ENCODE measurements around the gene DGKB. TPM values are rescaled to one million over a fixed set of nuclear protein-coding genes. Genes with fewer than 3 reads are reported as not detected.

The DGKB gene
- total RNA-seq, 1 donor from 2014 or later = 0.72 TPM

DNA sequence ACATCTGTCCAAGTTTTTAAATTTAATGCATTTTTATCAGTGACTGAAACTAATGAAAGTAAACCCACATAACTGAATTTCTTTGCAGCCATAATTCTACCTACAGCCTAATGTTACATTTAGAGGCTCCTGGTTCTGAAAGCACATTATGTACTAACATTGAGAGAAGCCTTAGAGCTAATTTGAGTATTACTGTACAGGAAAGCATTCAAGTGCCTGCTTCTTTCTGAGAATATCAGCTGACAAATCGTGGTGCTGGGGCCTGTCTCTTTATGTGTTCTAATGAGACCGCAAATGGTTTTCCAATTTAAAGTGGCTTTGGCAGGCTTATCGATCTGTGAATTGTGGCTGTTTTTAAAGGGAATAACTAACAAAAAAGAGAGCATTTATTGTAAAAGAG is 32.3 kb upstream of the DGKB start:
- H3K4me1 Mint-ChIP-seq = no peaks in the 10 kb centered on the region
- TF ChIP-seq, protein P1, sequence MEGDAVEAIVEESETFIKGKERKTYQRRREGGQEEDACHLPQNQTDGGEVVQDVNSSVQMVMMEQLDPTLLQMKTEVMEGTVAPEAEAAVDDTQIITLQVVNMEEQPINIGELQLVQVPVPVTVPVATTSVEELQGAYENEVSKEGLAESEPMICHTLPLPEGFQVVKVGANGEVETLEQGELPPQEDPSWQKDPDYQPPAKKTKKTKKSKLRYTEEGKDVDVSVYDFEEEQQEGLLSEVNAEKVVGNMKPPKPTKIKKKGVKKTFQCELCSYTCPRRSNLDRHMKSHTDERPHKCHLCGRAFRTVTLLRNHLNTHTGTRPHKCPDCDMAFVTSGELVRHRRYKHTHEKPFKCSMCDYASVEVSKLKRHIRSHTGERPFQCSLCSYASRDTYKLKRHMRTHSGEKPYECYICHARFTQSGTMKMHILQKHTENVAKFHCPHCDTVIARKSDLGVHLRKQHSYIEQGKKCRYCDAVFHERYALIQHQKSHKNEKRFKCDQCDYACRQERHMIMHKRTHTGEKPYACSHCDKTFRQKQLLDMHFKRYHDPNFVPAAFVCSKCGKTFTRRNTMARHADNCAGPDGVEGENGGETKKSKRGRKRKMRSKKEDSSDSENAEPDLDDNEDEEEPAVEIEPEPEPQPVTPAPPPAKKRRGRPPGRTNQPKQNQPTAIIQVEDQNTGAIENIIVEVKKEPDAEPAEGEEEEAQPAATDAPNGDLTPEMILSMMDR (conservative IDR thresholded peaks at IDR 0.05) = no peak
- no peak overlapping the region for H3K4me3 Mint-ChIP-seq
- no peak overlapping the region for H3K27ac Mint-ChIP-seq (ENCODE audit: unreplicated experiment)
- H3K27me3 Mint-ChIP-seq (ENCODE audit: low read depth) = no peaks in the 10 kb centered on the region
- peaks cover 3% of the 10 kb centered on the region for H3K9me3 Mint-ChIP-seq
- DNase-seq (ENCODE audit: low read depth, low spot score) = no peak
- peaks cover 2% of the 10 kb centered on the region for H3K36me3 Mint-ChIP-seq (ENCODE audit: low read depth)

DNA sequence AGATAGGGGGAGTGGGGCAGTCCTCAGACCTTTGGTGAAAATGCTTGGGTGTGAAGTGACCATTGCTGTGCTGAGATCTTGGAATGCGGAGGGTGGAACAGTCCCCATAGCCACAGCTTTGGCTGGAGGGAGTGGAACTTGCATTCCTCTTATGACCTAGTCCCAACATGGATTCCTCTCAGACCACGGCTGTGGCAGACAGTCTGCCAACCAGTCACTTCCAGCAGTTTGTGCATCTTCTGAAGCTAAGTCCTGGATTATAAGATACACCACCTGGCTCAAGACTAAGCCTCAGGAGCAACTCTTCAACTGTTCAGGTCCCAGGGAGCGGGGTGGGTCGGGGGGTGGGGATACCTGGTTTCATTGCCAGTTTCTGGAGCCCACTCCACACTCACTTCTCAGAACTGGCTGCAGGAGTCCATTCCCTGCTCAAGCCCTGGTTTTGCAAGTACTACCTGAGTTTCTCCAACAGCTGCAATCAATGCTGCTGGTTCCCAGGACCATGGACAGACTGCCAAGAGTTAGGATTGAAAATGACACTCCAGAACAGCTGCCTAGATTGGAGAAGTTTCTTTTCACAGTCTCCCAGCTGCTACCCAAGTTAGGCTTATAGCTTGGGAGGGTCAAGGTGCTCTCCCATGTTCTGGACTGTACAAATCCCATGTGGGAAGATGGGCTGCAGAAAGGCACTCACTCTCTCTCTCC is 29.1 kb upstream of the DGKB start:
- Mint-ChIP-seq H3K4me1 (no peaks in the 10 kb centered on the region), H3K4me3 (no peak overlapping the region), H3K9me3 (peaks cover 3% of the 10 kb centered on the region), H3K27ac (ENCODE audit: unreplicated experiment) (no peak overlapping the region), H3K36me3 (ENCODE audit: low read depth) (peaks cover 2% of the 10 kb centered on the region), H3K27me3 (ENCODE audit: low read depth) (no peaks in the 10 kb centered on the region)
- TF ChIP-seq, protein P1 (conservative IDR thresholded peaks at IDR 0.05) = no peak
- DNase-seq (ENCODE audit: low read depth, low spot score) = no peak

DNA sequence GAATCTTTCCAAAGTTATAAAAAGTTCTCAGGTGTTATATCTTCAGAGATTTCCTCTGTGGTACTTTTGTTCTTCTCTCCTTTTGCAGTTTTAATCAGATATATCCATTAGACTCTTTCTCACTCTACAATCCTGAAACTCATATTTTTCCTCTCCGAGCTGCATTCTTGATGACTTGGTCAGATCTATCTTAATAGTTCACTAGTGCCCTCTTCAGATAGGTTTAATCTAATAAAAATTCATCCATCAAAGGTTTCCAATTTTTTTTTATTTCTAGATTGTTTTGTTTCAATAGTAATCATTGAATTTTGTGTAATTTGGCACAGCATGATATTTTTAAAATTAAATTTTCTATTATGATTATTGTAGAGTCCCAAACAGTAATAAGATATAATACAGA is 21.8 kb upstream of the DGKB start:
- Mint-ChIP-seq H3K9me3 (no peaks in the 10 kb centered on the region), H3K36me3 (ENCODE audit: low read depth) (no peaks in the 10 kb centered on the region), H3K4me1 (no peaks in the 10 kb centered on the region), H3K27me3 (ENCODE audit: low read depth) (no peaks in the 10 kb centered on the region), H3K4me3 (no peak overlapping the region), H3K27ac (ENCODE audit: unreplicated experiment) (no peak overlapping the region)
- TF ChIP-seq, protein P1 (conservative IDR thresholded peaks at IDR 0.05) = no peak
- no peak for DNase-seq (ENCODE audit: low read depth, low spot score)

DNA sequence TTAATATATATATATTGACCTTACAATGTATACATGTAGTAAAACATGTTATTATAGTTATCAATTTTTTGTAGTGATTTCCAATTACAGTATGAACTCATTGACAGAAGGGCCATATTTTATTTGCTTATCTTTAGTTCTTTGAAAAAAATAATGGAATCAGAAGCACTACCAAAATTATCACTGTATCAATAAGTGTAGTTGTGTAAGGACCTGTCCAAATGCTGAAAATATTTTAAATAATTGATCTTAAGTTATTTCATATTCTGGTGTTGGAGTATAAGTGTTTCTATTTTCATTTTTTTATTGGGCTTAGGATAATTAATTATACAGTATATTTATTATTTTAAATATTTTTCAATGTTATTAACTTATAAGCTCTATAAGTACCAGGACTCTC is 8.5 kb upstream of the DGKB start:
- DNase-seq (ENCODE audit: low read depth, low spot score) = no peak
- no peaks in the 10 kb centered on the region for H3K9me3 Mint-ChIP-seq
- no peaks in the 10 kb centered on the region for H3K27me3 Mint-ChIP-seq (ENCODE audit: low read depth)
- no peaks in the 10 kb centered on the region for H3K4me1 Mint-ChIP-seq
- no peak overlapping the region for H3K4me3 Mint-ChIP-seq
- H3K27ac Mint-ChIP-seq (ENCODE audit: unreplicated experiment) = no peak overlapping the region
- TF ChIP-seq, protein P1 (conservative IDR thresholded peaks at IDR 0.05) = no peak
- H3K36me3 Mint-ChIP-seq (ENCODE audit: low read depth) = no peaks in the 10 kb centered on the region

DNA sequence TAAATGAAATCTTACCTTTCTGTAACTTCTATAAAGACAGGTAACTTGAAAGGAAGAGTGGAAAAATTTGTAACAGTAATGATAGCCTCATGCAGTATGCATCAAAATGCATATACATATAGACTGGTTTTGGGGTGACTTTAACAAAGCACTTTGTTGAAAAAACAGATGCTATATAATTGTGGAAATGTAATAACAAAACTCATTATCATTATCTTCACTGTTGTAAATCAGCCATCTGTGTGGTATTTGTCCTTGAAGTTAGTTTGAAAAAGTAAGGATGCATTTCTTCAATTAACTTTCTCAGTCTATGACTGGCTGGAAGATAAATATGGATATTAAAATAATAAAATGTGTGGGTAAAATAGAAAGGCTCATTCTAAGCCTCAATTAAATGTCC is 6.1 kb upstream of the DGKB start:
- H3K9me3 Mint-ChIP-seq = no peaks in the 10 kb centered on the region
- TF ChIP-seq, protein P1 (conservative IDR thresholded peaks at IDR 0.05) = no peak
- H3K27me3 Mint-ChIP-seq (ENCODE audit: low read depth) = peaks cover 2% of the 10 kb centered on the region
- DNase-seq (ENCODE audit: low read depth, low spot score) = no peak
- no peak overlapping the region for H3K27ac Mint-ChIP-seq (ENCODE audit: unreplicated experiment)
- no peaks in the 10 kb centered on the region for H3K36me3 Mint-ChIP-seq (ENCODE audit: low read depth)
- no peak overlapping the region for H3K4me3 Mint-ChIP-seq
- H3K4me1 Mint-ChIP-seq = no peaks in the 10 kb centered on the region

Measured in neural crest cell (in vitro differentiated cells).